H9 (cell line): ENCODE results near the gene SERPING1. TPM values are rescaled to one million over a fixed set of nuclear protein-coding genes. Genes with fewer than 3 reads are reported as not detected.

Source experiments
- DNase-seq: peaks from one replicate; pipeline ENCODE4 v3.0.0-alpha.2; 2017
- H2AFZ ChIP-seq: one replicate; pipeline ENCODE4 v1.6.1; 2013; ENCODE audit warnings: mild to moderate bottlenecking, low read length, control low read depth, moderate library complexity
- H2AK5ac ChIP-seq: 2 replicates; pipeline ENCODE4 v1.6.1; 2013; ENCODE audit warnings: low read length, control low read depth, mixed read lengths; ENCODE audit not compliant: insufficient read length
- H2BK120ac ChIP-seq: one replicate; pipeline ENCODE4 v1.6.1; 2013; ENCODE audit warnings: low read depth, mild to moderate bottlenecking, low read length, control low read depth, inconsistent platforms; ENCODE audit not compliant: poor library complexity, severe bottlenecking
- H2BK12ac ChIP-seq: 2 replicates; pipeline ENCODE4 v1.6.1; 2013; ENCODE audit warnings: low read length, control low read depth, mixed read lengths, low read depth; ENCODE audit not compliant: insufficient read length
- H2BK15ac ChIP-seq: 2 replicates; pipeline ENCODE4 v1.6.1; 2013; ENCODE audit warnings: low read depth, low read length, control low read depth
- H2BK20ac ChIP-seq: one replicate; pipeline ENCODE4 v1.6.1; 2013; ENCODE audit warnings: low read depth, mild to moderate bottlenecking, low read length, control low read depth, inconsistent platforms; ENCODE audit not compliant: poor library complexity, severe bottlenecking
- H2BK5ac ChIP-seq: 2 replicates; pipeline ENCODE4 v1.6.1; 2013; ENCODE audit warnings: low read length, control low read depth, mixed read lengths; ENCODE audit not compliant: insufficient read length
- H3K14ac ChIP-seq: 2 replicates; pipeline ENCODE4 v1.6.1; 2013; ENCODE audit warnings: low read length, control low read depth; ENCODE audit not compliant: insufficient read depth
- H3K18ac ChIP-seq: 2 replicates; pipeline ENCODE4 v1.6.1; 2013; ENCODE audit warnings: low read depth, mild to moderate bottlenecking, mixed read lengths, low read length, control low read depth; ENCODE audit not compliant: insufficient read length
- H3K23ac ChIP-seq: 2 replicates; pipeline ENCODE4 v1.6.1; 2013; ENCODE audit warnings: low read length, control low read depth, mixed read lengths, low read depth; ENCODE audit not compliant: insufficient read length
- H3K23me2 ChIP-seq: 2 replicates; pipeline ENCODE4 v1.6.1; 2013; ENCODE audit warnings: low read depth, mild to moderate bottlenecking, mixed read lengths, low read length, control low read depth; ENCODE audit not compliant: insufficient read length, poor library complexity, severe bottlenecking
- H3K27ac ChIP-seq: 2 replicates; pipeline ENCODE4 v1.5.1; 2013; ENCODE audit warnings: low read length, control low read depth, mixed read lengths, low read depth; ENCODE audit not compliant: insufficient read length
- H3K27me3 ChIP-seq: 2 replicates; pipeline ENCODE4 v1.6.1; 2013; ENCODE audit warnings: low read length, control low read depth, inconsistent platforms; ENCODE audit not compliant: insufficient read depth
- H3K4ac ChIP-seq: 2 replicates; pipeline ENCODE4 v1.6.1; 2013; ENCODE audit warnings: low read depth, mild to moderate bottlenecking, control low read depth, inconsistent platforms, low read length, moderate library complexity
- H3K4me1 ChIP-seq: 2 replicates; pipeline ENCODE4 v1.6.1; 2013; ENCODE audit warnings: low read length, control low read depth, inconsistent platforms; ENCODE audit not compliant: insufficient read depth
- H3K4me2 ChIP-seq: 2 replicates; pipeline ENCODE4 v1.6.1; 2013; ENCODE audit warnings: low read length, control low read depth, mixed read lengths; ENCODE audit not compliant: insufficient read length, insufficient read depth
- H3K56ac ChIP-seq: 2 replicates; pipeline ENCODE4 v1.6.1; 2013; ENCODE audit warnings: low read depth, mild to moderate bottlenecking, mixed read lengths, low read length, control low read depth; ENCODE audit not compliant: insufficient read length
- H3K79me1 ChIP-seq: 2 replicates; pipeline ENCODE4 v1.6.1; 2013; ENCODE audit warnings: low read depth, mild to moderate bottlenecking, moderate library complexity, low read length, control low read depth, inconsistent platforms; ENCODE audit not compliant: insufficient read depth, poor library complexity, severe bottlenecking
- H3K79me2 ChIP-seq: 2 replicates; pipeline ENCODE4 v1.6.1; 2013; ENCODE audit warnings: low read length, control low read depth, inconsistent platforms; ENCODE audit not compliant: insufficient read depth
- H3K9ac ChIP-seq: 2 replicates; pipeline ENCODE4 v1.6.1; 2013; ENCODE audit warnings: low read length, control low read depth, mixed read lengths; ENCODE audit not compliant: insufficient read length; ENCODE audit errors: extremely low read depth
- H3K9me3 ChIP-seq: one replicate; pipeline ENCODE4 v1.6.1; 2013; ENCODE audit warnings: low read depth, low read length, inconsistent platforms; ENCODE audit not compliant: control insufficient read depth
- H3T11ph ChIP-seq: one replicate; pipeline ENCODE4 v1.6.1; 2013; ENCODE audit warnings: mild to moderate bottlenecking, low read length, control low read depth, inconsistent platforms
- H4K20me1 ChIP-seq: one replicate; pipeline ENCODE4 v1.6.1; 2013; ENCODE audit not compliant: control insufficient read depth, insufficient read length, insufficient read depth
- H4K5ac ChIP-seq: 2 replicates; pipeline ENCODE4 v1.6.1; 2013; ENCODE audit warnings: low read depth, mild to moderate bottlenecking, mixed read lengths, low read length, control low read depth; ENCODE audit not compliant: insufficient read length
- H4K8ac ChIP-seq: replicated peaks from 2 replicates; pipeline ENCODE4 v1.6.1; 2013; ENCODE audit warnings: low read length, control low read depth, mixed read lengths, low read depth; ENCODE audit not compliant: insufficient read length
- H4K91ac ChIP-seq: 2 replicates; pipeline ENCODE4 v1.6.1; 2013; ENCODE audit warnings: low read depth, mild to moderate bottlenecking, moderate library complexity, mixed read lengths, low read length, control low read depth; ENCODE audit not compliant: insufficient read length
- H3K27ac Mint-ChIP-seq, 3 experiments: 2 replicates in 2 of 3; 3 replicates in 1 of 3; pipeline ENCODE4 v1.8.0; 2020 to 2021; ENCODE audit warnings: mixed read lengths in 3 of 3, mild to moderate bottlenecking in 1 of 3, moderate library complexity in 1 of 3
- H3K27me3 Mint-ChIP-seq: 2 replicates; pipeline ENCODE4 v1.8.0; 2021; ENCODE audit warnings: low read depth, mild to moderate bottlenecking, moderate library complexity, mixed read lengths
- H3K36me3 Mint-ChIP-seq, 3 experiments: 2 replicates in 2 of 3; 3 replicates in 1 of 3; pipeline ENCODE4 v1.8.0; 2020 to 2021; ENCODE audit warnings: low read depth in 3 of 3, mixed read lengths in 3 of 3; ENCODE audit not compliant: insufficient read depth in 1 of 3
- H3K4me1 Mint-ChIP-seq, 2 experiments: 2 replicates each; pipeline ENCODE4 v1.8.0; 2020; ENCODE audit warnings: mixed read lengths in 2 of 2
- H3K4me3 Mint-ChIP-seq, 2 experiments: 2 replicates in 1 of 2; 3 replicates in 1 of 2; pipeline ENCODE4 v1.8.0; 2020 to 2021; ENCODE audit warnings: mild to moderate bottlenecking in 2 of 2, mixed read lengths in 2 of 2, moderate library complexity in 1 of 2
- H3K9me3 Mint-ChIP-seq, 2 experiments: 2 replicates in 1 of 2; 3 replicates in 1 of 2; pipeline ENCODE4 v1.8.0; 2020; ENCODE audit warnings: mild to moderate bottlenecking in 2 of 2, mixed read lengths in 2 of 2, moderate library complexity in 1 of 2
- WGBS: extraction: QIAGEN DNeasy Blood & Tissue Kit; methylation state at CpG from one replicate; pipeline ENCODE4 v1.1.7; 2013; ENCODE audit warnings: missing lambda C conversion rate, low lambda C conversion rate, mixed read lengths; ENCODE audit not compliant: insufficient read length; ENCODE audit errors: extremely low coverage; 5-methylcytosine and 5-hydroxymethylcytosine counted together
- total RNA-seq: library from RNA; stranded (reverse); gene quantifications from 2 replicates; pipeline ENCODE4 v1.2.1, GENCODE V29; 2021
- TF ChIP-seq, protein P1 (sequence below): fragments of 200-600 bp; sonication (generic); conservative IDR thresholded peaks from 3 replicates; pipeline ENCODE4 v1.8.0; 2021; ENCODE audit warnings: antibody characterized with exemption, mild to moderate bottlenecking

SERPING1 gene
- total RNA-seq, 1 experiment from 2014 or later, result 35.2 TPM

DNA sequence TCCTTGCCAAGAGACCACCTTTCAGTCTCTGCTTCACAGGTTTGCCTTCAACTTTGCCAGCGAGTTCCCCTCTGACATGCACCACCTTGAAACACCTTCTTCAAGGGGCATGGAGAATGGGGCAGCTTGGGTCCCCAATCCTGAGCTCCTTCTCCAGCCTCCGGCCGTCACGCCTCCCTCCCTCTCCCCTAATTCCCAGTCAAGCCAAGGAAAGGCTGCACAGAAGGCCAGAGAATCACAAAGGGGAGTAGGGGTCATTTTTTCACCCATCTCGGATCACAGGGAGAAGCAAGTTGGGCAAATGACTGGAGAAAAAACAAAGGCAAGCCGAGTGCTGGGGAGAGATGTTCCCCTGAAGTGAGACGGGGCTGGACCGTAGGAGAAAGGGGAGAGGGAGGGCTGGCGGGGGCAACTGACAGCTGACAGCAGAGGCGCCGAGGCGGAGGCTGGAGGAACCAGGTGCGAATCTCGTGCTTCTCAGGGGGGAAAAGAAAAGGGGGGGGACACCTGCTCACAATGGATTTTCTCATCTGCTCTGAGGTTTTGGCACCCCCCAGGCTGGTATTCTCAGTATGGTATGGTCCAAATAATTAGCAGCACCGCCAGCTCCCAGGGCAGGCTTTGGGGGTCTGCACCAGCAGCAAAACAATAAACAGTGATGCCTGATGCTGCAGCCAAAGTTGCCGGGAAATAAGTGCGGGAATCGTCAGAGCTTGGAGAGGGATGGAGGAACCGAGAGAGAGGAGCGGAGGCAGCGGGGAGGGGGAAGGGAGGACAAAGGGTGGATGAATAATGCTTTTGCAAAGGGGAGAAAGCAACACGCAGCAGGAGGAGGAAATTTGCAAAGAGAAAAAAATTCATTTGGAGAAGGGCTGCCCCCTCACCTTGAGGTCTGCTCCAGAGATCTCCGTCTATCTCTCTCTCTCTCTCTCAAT, 51.6 kb downstream of the SERPING1 start:
- H3K14ac ChIP-seq, result 0 out of 2 replicates have a peak overlapping the region, but pooled peaks have one; percentile 23
- peak overlapping the region; percentile 1 for H3K9ac ChIP-seq
- no peaks in the 10 kb centered on the region for H3K79me1 ChIP-seq
- Mint-ChIP-seq H3K4me3 (peak overlapping the region; percentile 62 to 83), H3K36me3 (peaks cover 0 to 12% (median 8%) of the 10 kb centered on the region in 3 experiments; a peak in 2 of 7 replicates), H3K27me3 (peaks cover 30% of the 10 kb centered on the region), H3K4me1 (peaks cover 73 to 88% of the 10 kb centered on the region in 2 experiments), H3K9me3 (no peaks in the 10 kb centered on the region), H3K27ac (peak overlapping the region; percentile 20 to 95 (median 93))
- H4K5ac ChIP-seq, result no peak overlapping the region
- H3K9me3 ChIP-seq, result no peaks in the 10 kb centered on the region
- no peak overlapping the region for H3K23ac ChIP-seq
- H3T11ph ChIP-seq, result no peak overlapping the region
- H4K8ac ChIP-seq, result no peak overlapping the region
- H3K23me2 ChIP-seq, result peaks cover 16% of the 10 kb centered on the region
- H4K91ac ChIP-seq, result no peak overlapping the region
- H2BK5ac ChIP-seq, result no peak overlapping the region
- H3K18ac ChIP-seq, result no peak overlapping the region
- H3K27ac ChIP-seq, result no peak overlapping the region
- peaks cover 18% of the 10 kb centered on the region for H3K4me1 ChIP-seq
- no peak overlapping the region for H3K4ac ChIP-seq
- peak overlapping the region; percentile 51 for H3K4me2 ChIP-seq
- TF ChIP-seq, protein P1, sequence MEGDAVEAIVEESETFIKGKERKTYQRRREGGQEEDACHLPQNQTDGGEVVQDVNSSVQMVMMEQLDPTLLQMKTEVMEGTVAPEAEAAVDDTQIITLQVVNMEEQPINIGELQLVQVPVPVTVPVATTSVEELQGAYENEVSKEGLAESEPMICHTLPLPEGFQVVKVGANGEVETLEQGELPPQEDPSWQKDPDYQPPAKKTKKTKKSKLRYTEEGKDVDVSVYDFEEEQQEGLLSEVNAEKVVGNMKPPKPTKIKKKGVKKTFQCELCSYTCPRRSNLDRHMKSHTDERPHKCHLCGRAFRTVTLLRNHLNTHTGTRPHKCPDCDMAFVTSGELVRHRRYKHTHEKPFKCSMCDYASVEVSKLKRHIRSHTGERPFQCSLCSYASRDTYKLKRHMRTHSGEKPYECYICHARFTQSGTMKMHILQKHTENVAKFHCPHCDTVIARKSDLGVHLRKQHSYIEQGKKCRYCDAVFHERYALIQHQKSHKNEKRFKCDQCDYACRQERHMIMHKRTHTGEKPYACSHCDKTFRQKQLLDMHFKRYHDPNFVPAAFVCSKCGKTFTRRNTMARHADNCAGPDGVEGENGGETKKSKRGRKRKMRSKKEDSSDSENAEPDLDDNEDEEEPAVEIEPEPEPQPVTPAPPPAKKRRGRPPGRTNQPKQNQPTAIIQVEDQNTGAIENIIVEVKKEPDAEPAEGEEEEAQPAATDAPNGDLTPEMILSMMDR, result no peak
- H2BK12ac ChIP-seq, result no peak overlapping the region
- no peaks in the 10 kb centered on the region for H3K79me2 ChIP-seq
- peak; percentile 62 for DNase-seq
- H3K27me3 ChIP-seq, result no peaks in the 10 kb centered on the region; the same call in 1 of the 2 replicates
- H2BK15ac ChIP-seq, result no peak overlapping the region
- H2AFZ ChIP-seq, result no peak overlapping the region
- no peaks in the 10 kb centered on the region for H4K20me1 ChIP-seq
- no peak overlapping the region for H3K56ac ChIP-seq
- H2BK120ac ChIP-seq, result no peak overlapping the region
- H2BK20ac ChIP-seq, result no peak overlapping the region
- H2AK5ac ChIP-seq, result no peak overlapping the region
- no CpG with 5 or more reads among the region's 23 CpGs for WGBS
